Measurements from ENCODE around the gene PEX14.

GRCh38 chr1:10532362-10532761 is 57.6 kb downstream of the PEX14 start:
- TF ChIP-seq POLR2AphosphoS5 (IDR thresholded peaks at IDR 0.05; ENCODE audit: insufficient read depth, low read depth, low read length) (no peak), CTCF (IDR thresholded peaks at IDR 0.05; ENCODE audit: extremely low read depth in 1 of 2, insufficient read depth in 1 of 2, low read depth in 1 of 2, low read length in 2 of 2) (no peak), FOS (IDR thresholded peaks at IDR 0.05; ENCODE audit: borderline replicate concordance, insufficient read depth, low read length) (no peak), GATA2 (IDR thresholded peaks at IDR 0.05; ENCODE audit: insufficient read depth, insufficient read length, low read depth, low read length) (no peak), EZH2 (IDR thresholded peaks at IDR 0.05; ENCODE audit: borderline replicate concordance, low read depth, low read length, severe bottlenecking) (no peak), MAX (IDR thresholded peaks at IDR 0.05; ENCODE audit: insufficient read depth, insufficient read length) (no peak), POLR2A (IDR thresholded peaks at IDR 0.05; ENCODE audit: low read depth, low read length) (no peak), MYC (IDR thresholded peaks at IDR 0.05; ENCODE audit: low read depth, low read length) (no peak), JUN (IDR thresholded peaks at IDR 0.05; ENCODE audit: borderline replicate concordance, insufficient read depth, insufficient read length, low read depth) (no peak)

Measured in endothelial cell of umbilical vein (primary cell).